ENCODE measurements around the gene MAB21L3. TPM values are rescaled to one million over a fixed set of nuclear protein-coding genes. Genes with fewer than 3 reads are reported as not detected.

Gene MAB21L3
- total RNA-seq, 2 experiments from 2014 or later: 0.26 TPM; not detected in 1

DNA sequence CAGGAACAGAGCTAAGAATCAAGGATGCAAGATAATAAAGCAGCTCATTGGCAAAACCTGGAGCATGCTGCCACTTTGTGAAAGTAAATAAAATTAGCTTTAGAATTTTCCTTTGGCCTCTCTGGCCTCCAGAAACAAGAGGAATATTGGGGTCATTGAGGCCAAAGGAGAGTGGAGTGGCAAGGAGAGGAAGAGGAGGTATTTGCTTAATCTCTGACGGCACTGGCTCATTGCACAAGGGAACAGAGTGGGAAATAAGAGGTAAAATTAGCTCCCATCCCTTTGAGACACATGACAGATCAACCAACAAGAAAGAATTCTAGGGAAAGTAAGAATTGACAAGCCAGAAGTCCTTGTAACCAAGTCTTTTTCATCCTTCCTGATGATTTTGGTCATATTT is 48.4 kb downstream of the MAB21L3 start:
- no peaks in the 10 kb centered on the region for H3K4me1 Mint-ChIP-seq
- no peak overlapping the region for H3K27ac Mint-ChIP-seq
- peaks cover 3% of the 10 kb centered on the region for H3K36me3 Mint-ChIP-seq
- H3K27me3 Mint-ChIP-seq: no peaks in the 10 kb centered on the region
- DNase-seq: no peak
- peaks cover 1% of the 10 kb centered on the region for H3K9me3 Mint-ChIP-seq
- no peak overlapping the region for H3K4me3 Mint-ChIP-seq

DNA sequence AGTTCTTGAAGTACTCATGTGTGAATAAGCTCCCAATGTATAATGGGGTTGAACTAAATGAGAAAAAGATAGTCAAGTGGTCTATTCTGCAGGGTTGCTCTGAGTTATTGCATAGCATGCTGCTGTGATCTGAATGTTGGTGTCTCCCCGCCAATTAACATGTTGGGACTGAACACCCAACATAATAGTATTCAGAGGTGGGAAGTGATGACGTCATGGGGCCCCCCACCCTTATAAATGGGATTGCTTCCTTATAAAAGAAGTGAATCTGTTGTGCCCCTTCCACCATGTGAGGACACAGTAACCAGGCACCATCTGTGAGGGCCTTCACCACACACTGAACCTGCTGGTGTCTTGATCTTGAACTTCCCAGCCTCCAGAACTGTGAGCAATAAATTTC is 50.2 kb downstream of the MAB21L3 start:
- H3K27ac Mint-ChIP-seq: no peak overlapping the region
- peaks cover 3% of the 10 kb centered on the region for H3K36me3 Mint-ChIP-seq
- no peaks in the 10 kb centered on the region for H3K27me3 Mint-ChIP-seq
- H3K4me3 Mint-ChIP-seq: no peak overlapping the region
- H3K9me3 Mint-ChIP-seq: peaks cover 1% of the 10 kb centered on the region
- DNase-seq: no peak
- H3K4me1 Mint-ChIP-seq: no peaks in the 10 kb centered on the region

DNA sequence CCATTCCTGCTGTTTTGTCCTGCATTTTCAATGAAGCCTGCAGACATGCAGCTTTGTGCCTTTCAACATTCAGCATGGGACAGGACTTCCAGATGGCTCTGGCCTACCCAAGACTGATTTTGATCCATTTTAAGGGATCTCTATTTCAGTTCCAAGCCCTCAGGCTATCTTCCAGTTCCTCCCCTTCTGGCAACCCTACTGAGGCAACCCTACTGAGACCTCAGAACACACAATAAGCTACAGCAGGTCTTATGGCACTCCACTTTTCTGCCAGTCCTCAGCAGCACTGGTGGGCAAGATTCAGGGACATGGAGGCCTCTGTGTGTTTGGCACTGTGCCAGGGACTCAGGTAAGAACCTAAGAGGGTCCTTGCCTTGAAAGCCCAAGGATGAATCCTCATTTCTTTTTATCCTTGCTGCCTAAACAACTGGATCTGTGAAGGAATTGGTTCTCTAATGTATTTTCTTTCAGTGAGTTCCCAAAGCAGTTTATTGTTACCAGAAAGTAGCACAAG is 50.7 kb downstream of the MAB21L3 start:
- H3K9me3 Mint-ChIP-seq: peaks cover 1% of the 10 kb centered on the region
- H3K4me3 Mint-ChIP-seq: no peak overlapping the region
- H3K27ac Mint-ChIP-seq: no peak overlapping the region
- no peaks in the 10 kb centered on the region for H3K4me1 Mint-ChIP-seq
- H3K36me3 Mint-ChIP-seq: no peaks in the 10 kb centered on the region
- H3K27me3 Mint-ChIP-seq: no peaks in the 10 kb centered on the region
- DNase-seq: no peak

DNA sequence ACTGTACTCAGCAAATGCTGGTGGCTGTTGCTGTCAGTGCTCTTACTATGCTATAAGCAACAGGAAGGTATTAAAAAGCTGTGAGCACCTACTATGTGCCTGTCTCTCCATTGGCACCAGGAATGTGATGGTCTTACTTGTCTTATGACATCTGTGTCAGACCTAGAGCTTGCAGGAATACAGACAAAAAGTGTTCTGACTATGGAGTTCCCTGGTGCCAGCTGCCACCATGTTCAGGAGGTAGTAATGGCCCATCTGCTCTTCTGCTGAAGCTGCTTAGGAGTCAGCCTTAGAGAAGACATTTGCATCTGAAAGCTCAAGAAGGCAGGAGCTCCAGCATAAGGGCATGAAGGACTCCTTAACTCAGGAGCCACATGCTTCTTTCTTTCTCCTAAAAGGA is 52.3 kb downstream of the MAB21L3 start:
- no peak overlapping the region for H3K27ac Mint-ChIP-seq
- H3K4me3 Mint-ChIP-seq: no peak overlapping the region
- H3K4me1 Mint-ChIP-seq: peaks cover under 1% of the 10 kb centered on the region
- peaks cover under 1% of the 10 kb centered on the region for H3K9me3 Mint-ChIP-seq
- no peaks in the 10 kb centered on the region for H3K36me3 Mint-ChIP-seq
- H3K27me3 Mint-ChIP-seq: no peaks in the 10 kb centered on the region
- DNase-seq: no peak

DNA sequence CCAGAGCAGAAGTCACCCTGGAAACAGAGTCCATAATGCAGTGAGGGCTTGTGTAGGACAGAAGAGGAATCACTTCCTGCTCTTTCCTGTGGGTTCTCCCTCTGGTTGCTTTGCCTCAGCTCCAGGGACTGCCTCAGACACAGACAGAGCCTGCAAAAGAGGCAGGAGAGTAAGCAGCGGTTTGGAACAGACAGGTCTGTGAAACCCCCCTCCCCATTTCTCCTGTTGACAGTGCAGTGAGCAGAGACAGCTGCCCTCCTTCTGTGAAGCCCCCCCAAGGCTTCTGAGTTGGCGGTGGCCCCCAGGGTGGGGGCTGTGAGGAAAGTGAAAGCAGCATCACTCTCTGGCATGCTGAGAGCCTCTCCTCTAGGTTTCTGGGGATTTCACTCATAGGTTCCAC is 53.0 kb downstream of the MAB21L3 start:
- DNase-seq: no peak
- Mint-ChIP-seq H3K9me3 (no peaks in the 10 kb centered on the region), H3K27ac (no peak overlapping the region), H3K27me3 (no peaks in the 10 kb centered on the region), H3K4me3 (no peak overlapping the region), H3K4me1 (peaks cover 7% of the 10 kb centered on the region), H3K36me3 (no peaks in the 10 kb centered on the region)

DNA sequence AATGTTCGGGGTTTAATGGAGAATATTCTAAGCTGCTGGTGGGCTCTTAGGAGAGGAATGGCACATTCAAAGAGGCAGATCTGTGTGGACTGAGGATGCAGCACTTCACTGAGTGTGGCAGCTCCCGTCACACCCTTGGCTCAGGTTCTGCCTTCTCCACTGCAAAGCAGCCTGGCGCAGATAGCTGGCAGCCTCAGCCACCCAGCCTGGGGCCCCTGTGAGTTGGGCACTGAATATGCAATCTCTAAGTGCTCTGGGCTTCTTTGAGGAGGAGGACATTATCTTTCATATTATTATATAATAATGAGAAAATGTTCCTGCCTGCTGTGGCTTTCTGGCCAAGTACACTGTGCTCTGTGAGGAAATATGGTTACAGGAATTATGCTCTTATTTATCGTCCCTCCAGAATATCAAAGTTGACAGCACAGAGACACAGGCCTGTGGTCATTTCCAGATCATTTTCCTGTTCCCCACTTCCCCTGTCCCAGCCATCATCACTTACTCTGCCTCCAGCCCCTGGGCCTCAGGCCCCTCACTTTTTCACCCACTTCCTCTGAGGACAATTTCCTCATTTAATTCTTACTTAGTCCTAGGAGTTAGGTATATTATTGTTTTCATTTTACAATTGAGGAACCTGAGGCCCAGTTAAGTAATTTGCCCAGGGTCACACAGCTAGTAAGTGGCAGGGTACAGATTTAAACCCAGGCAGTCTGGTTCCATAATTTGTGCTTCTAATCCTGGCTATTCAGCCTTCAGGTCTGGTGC is 53.6 kb downstream of the MAB21L3 start:
- DNase-seq: no peak
- Mint-ChIP-seq H3K36me3 (no peaks in the 10 kb centered on the region), H3K27ac (no peak overlapping the region), H3K4me3 (no peak overlapping the region), H3K4me1 (peaks cover 7% of the 10 kb centered on the region), H3K27me3 (no peaks in the 10 kb centered on the region), H3K9me3 (no peaks in the 10 kb centered on the region)

DNA sequence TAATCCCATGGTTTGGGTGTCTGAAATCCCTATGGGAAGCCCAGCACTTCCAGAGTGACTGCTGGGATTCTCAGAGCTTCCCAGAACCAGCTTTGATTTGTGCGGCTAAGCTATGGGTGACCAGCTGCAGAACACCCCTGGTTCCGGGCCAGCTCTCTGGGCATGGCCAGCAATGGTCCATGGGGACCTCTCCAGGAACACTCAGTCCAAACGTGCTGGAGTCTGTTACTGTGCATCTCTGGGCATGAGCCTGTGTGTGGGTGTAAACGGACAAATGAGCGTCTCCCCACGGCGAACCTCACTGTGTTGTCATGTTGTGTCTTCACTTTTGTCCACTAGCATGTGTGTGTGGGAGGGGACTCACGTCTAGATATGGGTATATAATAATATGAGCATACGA is 54.4 kb downstream of the MAB21L3 start:
- DNase-seq: no peak
- Mint-ChIP-seq H3K4me1 (peaks cover 7% of the 10 kb centered on the region), H3K4me3 (no peak overlapping the region), H3K27ac (no peak overlapping the region), H3K9me3 (no peaks in the 10 kb centered on the region), H3K27me3 (no peaks in the 10 kb centered on the region), H3K36me3 (no peaks in the 10 kb centered on the region)

DNA sequence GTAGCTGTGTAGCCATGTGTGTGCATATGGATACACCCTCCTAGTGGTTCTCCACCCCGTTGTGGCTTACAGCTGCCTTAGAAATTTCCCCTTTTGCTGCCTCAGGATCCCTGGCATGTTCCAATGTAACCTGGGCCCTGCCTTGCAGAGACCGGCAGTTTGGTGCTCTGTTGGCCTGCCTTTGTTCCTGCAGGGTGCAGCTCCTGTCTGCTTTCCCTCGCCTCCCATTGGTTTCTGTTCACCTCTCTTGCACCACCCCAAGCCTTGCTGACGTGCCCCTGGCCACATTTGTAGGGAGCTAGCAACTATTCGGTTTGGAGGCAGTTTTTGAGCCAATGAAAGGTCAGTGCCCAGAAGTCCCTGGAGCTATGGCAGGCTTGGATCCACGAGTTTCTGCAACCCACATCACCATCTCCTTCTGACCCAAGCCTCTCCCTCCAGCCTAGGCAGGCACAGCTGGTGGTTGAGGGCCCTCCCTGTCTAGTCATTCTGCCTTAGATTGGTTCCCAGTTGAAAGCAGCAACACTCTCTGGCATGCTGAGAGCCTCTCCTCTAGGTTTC is 54.9 kb downstream of the MAB21L3 start:
- no peaks in the 10 kb centered on the region for H3K27me3 Mint-ChIP-seq
- H3K9me3 Mint-ChIP-seq: no peaks in the 10 kb centered on the region
- no peaks in the 10 kb centered on the region for H3K36me3 Mint-ChIP-seq
- peaks cover 7% of the 10 kb centered on the region for H3K4me1 Mint-ChIP-seq
- H3K4me3 Mint-ChIP-seq: no peak overlapping the region
- H3K27ac Mint-ChIP-seq: no peak overlapping the region
- DNase-seq: no peak

DNA sequence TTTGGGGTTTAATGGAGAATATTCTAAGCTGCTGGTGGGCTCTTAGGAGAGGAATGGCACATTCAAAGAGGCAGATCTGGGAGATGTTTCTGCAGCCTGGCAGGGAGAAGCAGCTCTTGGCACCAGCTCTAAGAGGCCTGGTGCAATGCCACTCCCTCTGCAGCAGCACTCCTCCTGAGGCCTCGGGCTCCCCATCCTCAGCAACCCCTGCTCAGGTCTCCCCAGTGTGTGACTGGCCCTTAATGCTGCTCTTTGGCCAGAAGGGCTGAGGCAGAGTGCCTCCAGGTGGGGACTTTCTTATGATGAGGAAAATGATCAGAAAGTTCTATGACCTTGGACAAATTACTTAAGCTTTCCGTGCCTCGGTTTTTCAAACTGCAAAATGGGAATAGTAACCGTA is 55.5 kb downstream of the MAB21L3 start:
- no peak overlapping the region for H3K4me3 Mint-ChIP-seq
- H3K27ac Mint-ChIP-seq: no peak overlapping the region
- no peak for DNase-seq
- H3K27me3 Mint-ChIP-seq: no peaks in the 10 kb centered on the region
- H3K4me1 Mint-ChIP-seq: peaks cover 7% of the 10 kb centered on the region
- no peaks in the 10 kb centered on the region for H3K9me3 Mint-ChIP-seq
- no peaks in the 10 kb centered on the region for H3K36me3 Mint-ChIP-seq

DNA sequence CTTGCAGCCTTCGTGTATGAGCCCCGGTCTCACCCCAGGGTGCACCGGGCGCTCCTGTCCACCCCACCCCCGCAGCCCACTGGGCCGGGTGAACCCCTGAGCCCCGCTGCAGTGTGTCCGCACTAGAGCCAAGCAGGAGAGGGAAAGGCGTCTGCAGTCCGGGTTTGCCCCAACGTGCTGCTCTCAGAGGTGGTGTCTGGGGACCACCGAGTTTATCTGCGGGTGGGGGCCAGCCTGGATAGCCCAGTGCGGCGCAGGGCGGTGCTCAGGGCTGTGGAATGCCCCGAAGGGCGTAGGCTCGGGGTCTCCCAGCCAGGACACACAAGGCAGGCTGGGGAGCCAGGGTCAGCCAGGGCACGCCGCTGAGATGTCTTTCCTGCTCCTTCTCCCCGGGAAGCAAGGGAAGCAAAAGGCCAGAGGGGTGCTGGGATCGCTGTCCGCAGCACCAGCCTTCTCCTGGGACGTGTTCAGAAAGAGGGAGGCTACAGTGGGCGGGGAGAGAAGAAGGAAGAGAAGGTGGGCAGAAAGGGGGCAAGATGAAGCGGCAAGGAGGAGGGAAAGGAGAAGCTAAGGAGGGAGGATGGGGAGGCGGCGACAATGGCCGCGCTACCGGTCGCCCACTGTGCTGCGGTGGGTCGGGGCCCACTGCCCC is 56.6 kb downstream of the MAB21L3 start:
- Mint-ChIP-seq H3K4me3 (peak overlapping the region; percentile 76), H3K27ac (peak overlapping the region; percentile 36), H3K9me3 (no peaks in the 10 kb centered on the region), H3K27me3 (no peaks in the 10 kb centered on the region), H3K36me3 (no peaks in the 10 kb centered on the region), H3K4me1 (peaks cover 7% of the 10 kb centered on the region)
- DNase-seq: no peak

DNA sequence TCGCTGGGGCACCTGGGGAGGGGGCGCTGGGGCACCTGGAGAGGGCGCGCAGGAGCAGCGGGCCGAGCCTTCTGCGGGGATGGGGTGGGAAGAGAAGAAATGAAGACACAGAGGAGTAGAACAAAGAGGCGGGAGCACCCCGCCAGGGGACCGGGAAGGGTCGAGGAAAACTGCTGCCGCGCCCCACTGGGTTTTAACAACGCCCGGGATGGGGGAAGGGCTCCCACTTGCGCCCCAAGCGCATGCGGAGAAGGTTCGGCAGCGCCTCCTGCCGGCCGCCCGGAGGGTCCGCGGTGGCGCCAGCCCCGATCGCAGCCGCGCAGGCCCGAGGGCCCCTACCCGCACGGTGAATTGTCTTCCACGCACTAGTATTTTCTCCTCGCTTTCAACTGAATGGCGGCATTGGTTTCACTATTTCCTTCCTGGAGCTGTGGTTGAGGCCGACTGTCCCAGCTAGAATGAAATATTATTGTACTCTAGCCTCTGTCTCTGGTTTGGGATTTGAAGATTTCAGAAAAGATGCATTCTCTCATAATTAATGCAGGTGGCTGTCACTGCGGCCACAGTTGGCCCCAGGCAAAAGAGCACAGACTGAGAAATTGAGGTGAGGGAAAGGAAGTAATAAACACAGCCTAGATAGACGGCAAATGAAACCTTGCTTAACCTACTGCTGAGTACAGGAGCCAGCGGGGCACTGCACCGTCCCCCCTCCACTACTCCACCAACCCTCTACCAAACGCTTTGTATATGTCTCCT is 57.3 kb downstream of the MAB21L3 start:
- Mint-ChIP-seq H3K27me3 (no peaks in the 10 kb centered on the region), H3K27ac (peak overlapping the region; percentile 36), H3K4me3 (peak overlapping the region; percentile 76), H3K36me3 (no peaks in the 10 kb centered on the region), H3K9me3 (no peaks in the 10 kb centered on the region), H3K4me1 (peaks cover 7% of the 10 kb centered on the region)
- DNase-seq: peak; percentile 84

DNA sequence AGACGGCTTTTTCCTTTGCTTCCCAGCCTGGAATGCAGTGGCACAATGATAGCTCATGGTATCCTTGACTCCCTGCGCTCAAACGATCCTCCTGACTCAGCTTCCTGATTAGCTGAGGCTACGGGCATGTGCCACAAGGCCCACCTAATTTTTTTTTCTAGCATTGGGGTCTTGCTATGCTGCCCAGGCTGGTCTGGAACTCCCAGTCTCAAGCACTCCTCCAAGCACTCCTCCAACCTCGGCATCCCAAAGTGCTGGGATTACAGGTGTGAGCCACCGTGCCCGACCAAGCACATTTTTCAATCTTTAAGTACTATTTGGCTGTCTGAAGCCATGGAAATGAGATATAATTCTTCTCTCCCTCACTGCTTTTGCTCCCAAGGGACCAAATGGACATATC is 58.7 kb downstream of the MAB21L3 start:
- Mint-ChIP-seq H3K36me3 (no peaks in the 10 kb centered on the region), H3K4me3 (no peak overlapping the region)

DNA sequence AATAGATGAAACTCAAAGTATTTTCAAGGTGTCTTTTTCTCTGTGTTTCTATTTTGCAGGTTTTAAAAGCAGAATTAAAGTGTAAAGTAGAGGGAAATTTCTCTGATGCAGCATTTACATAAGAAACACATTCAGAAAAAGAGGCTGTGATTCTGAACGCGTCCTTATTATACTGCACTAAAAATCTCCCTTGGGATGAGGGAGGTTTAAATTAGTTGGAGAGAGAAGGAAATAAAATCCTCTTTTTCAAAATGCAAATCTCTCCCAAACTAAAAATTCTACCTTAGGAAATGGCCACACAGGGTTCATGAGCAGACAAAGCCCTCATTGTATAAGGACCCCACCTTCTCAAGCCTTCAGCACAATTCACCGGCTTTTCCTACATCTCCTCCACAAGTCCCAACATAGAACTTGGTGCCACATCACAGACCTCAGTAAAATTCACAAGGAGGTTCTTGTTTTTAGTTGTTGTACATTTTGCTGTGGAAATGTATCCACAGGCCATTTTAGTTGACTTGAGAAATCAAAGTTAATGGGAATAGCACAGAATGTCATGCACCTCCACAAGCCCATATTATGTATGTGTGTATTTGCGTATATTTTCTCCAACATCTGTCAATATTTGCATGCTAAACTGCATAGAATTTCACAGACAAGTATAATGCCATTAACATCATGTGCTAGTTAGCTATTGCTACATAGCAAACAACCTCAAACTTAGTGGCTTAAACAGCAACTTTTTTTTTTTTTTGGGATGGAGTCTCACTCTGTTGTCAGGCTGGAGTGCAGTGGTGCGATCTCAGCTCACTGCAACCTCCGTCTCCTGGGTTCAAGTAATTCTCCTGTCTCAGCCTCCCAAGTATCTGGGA is 59.8 kb downstream of the MAB21L3 start:
- Mint-ChIP-seq H3K27me3 (no peaks in the 10 kb centered on the region), H3K36me3 (no peaks in the 10 kb centered on the region), H3K27ac (no peak overlapping the region), H3K9me3 (no peaks in the 10 kb centered on the region), H3K4me1 (peaks cover 7% of the 10 kb centered on the region), H3K4me3 (no peak overlapping the region)
- no peak for DNase-seq

More for the DNA sequence above, 58.7 kb downstream of the MAB21L3 start:
- Mint-ChIP-seq H3K27ac (no peak overlapping the region), H3K9me3 (no peaks in the 10 kb centered on the region), H3K27me3 (no peaks in the 10 kb centered on the region), H3K4me1 (peaks cover 7% of the 10 kb centered on the region)
- no peak for DNase-seq

DNA sequence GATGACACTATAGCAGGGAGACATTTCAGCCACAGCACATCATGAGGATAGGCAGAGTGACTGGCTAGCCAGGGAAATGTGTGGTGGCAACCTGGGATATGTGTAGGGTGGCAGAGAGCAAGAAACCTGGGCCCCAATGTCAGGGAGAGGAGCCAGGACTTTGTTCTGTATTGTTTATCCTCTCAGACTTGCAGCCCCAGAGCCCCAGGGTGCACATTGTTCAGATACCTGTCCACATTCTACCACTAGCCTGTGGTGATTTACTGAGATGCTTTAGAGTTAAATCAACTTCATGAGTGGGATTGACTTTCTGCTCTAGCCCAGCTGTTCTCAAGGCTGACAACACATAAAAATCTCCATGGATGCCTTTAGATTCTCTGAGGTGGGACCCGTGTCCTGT is 61.5 kb downstream of the MAB21L3 start:
- Mint-ChIP-seq H3K9me3 (no peaks in the 10 kb centered on the region), H3K27me3 (no peaks in the 10 kb centered on the region), H3K4me1 (peaks cover 7% of the 10 kb centered on the region), H3K36me3 (no peaks in the 10 kb centered on the region), H3K4me3 (no peak overlapping the region), H3K27ac (no peak overlapping the region)
- DNase-seq: no peak
